H1 (cell line): ENCODE measurements around the gene SPATA4. TPM values are rescaled to one million over a fixed set of nuclear protein-coding genes. Genes with fewer than 3 reads are reported as not detected.

Experiments
- CTCF ChIA-PET: fragments of 300-600 bp; sonication (Branson Sonifier 250); formaldehyde crosslinking; loops from one replicate; lab custom pipeline; 2021; ENCODE audit not compliant: partially characterized antibody; lab: Charles Lee
- POLR2A ChIA-PET: fragments of 300-600 bp; sonication (Branson Sonifier 250); formaldehyde crosslinking; loops from one replicate; lab custom pipeline; 2021; ENCODE audit warnings: inconsistent platforms; ENCODE audit not compliant: partially characterized antibody; lab: Charles Lee
- DNase-seq, 2 experiments: peaks; one replicate each; pipeline versions ENCODE4 v3.0.0 to v3.0.0-alpha.2; 2010 to 2022; ENCODE audit warnings: low spot score in 2 of 2, low read depth in 1 of 2, mixed read lengths in 1 of 2
- FAIRE-seq: peaks from 2 replicates; lab custom pipeline; 2011; peaks lifted over from hg19 to GRCh38; lab: Jason Lieb, UNC
- H2AFZ ChIP-seq: 2 replicates; pipeline ENCODE4 v1.8.1; 2012; ENCODE audit warnings: low read length, inconsistent platforms
- H2AK5ac ChIP-seq: 2 replicates; pipeline ENCODE4 v1.6.1; 2013; ENCODE audit warnings: low read depth, low read length
- H2BK120ac ChIP-seq: replicated peaks from 2 replicates; pipeline ENCODE3; 2013; ENCODE audit warnings: low read depth, low read length, inconsistent platforms
- H2BK12ac ChIP-seq: 2 replicates; pipeline ENCODE4 v1.6.1; 2013; ENCODE audit warnings: low read depth, low read length
- H2BK15ac ChIP-seq: 2 replicates; pipeline ENCODE4 v1.6.1; 2013; ENCODE audit warnings: low read length
- H2BK20ac ChIP-seq: 2 replicates; pipeline ENCODE4 v1.6.1; 2013; ENCODE audit warnings: low read length
- H2BK5ac ChIP-seq: 2 replicates; pipeline ENCODE4 v1.6.1; 2013; ENCODE audit warnings: low read depth, low read length
- H3K14ac ChIP-seq: 2 replicates; pipeline ENCODE4 v1.6.1; 2013; ENCODE audit warnings: inconsistent platforms; ENCODE audit not compliant: insufficient read length
- H3K18ac ChIP-seq: 2 replicates; pipeline ENCODE4 v1.6.1; 2013; ENCODE audit warnings: low read length; ENCODE audit errors: extremely low read depth
- H3K23ac ChIP-seq: 2 replicates; pipeline ENCODE4 v1.6.1; 2013; ENCODE audit warnings: inconsistent platforms; ENCODE audit not compliant: insufficient read length
- H3K23me2 ChIP-seq: 2 replicates; pipeline ENCODE4 v1.6.1; 2013; ENCODE audit warnings: low read depth, low read length
- H3K27ac ChIP-seq: 2 replicates; pipeline ENCODE4 v1.6.1; 2011; ENCODE audit warnings: low read depth, low read length, inconsistent platforms
- H3K27me3 ChIP-seq, 4 experiments: replicated peaks in 1 of 4; 1 replicate in 1 of 4; 2 replicates in 3 of 4; pipeline versions ENCODE4 v1.6.1 to v1.8.1; 2011 to 2013; ENCODE audit warnings: low read length in 3 of 4, mild to moderate bottlenecking in 3 of 4, inconsistent platforms in 2 of 4, mixed read lengths in 2 of 4, moderate library complexity in 1 of 4; ENCODE audit not compliant: control insufficient read depth in 3 of 4, insufficient read depth in 3 of 4; ENCODE audit errors: extremely low read depth in 1 of 4
- H3K36me3 ChIP-seq, 4 experiments: 2 replicates each; pipeline versions ENCODE4 v1.6.1 to v1.8.1; 2011 to 2013; ENCODE audit warnings: mild to moderate bottlenecking in 4 of 4, low read length in 3 of 4, moderate library complexity in 2 of 4, control low read depth in 1 of 4, inconsistent platforms in 1 of 4; ENCODE audit not compliant: insufficient read depth in 4 of 4, control insufficient read depth in 2 of 4
- H3K4ac ChIP-seq: replicated peaks from 2 replicates; pipeline ENCODE3; 2013; ENCODE audit warnings: low read length, low read depth, mixed read lengths, inconsistent platforms; ENCODE audit not compliant: insufficient read length
- H3K4me1 ChIP-seq, 4 experiments: replicated peaks in 1 of 4; 1 replicate in 1 of 4; 2 replicates in 3 of 4; pipeline versions ENCODE4 v1.6.1 to v1.8.1; 2011 to 2013; ENCODE audit warnings: low read length in 3 of 4, inconsistent platforms in 2 of 4, mixed read lengths in 1 of 4; ENCODE audit not compliant: insufficient read depth in 4 of 4, control insufficient read depth in 3 of 4
- H3K4me2 ChIP-seq, 2 experiments: 2 replicates each; pipeline versions ENCODE4 v1.6.1 to v1.8.1; 2011 to 2013; ENCODE audit warnings: low read depth in 2 of 2, low read length in 2 of 2, control low read depth in 1 of 2, inconsistent platforms in 1 of 2, mild to moderate bottlenecking in 1 of 2; ENCODE audit not compliant: insufficient read depth in 1 of 2
- H3K4me3 ChIP-seq, 4 experiments: fragments of 200-600, 300-600 bp in 1 of 4; sonication (generic), shearing (Covaris generic), sonication (Bioruptor Twin) in 1 of 4; 2 replicates each; pipeline versions ENCODE4 v1.5.1 to v1.8.1; 2011 to 2016; ENCODE audit warnings: low read length in 4 of 4, low read depth in 3 of 4, control low read depth in 2 of 4, inconsistent platforms in 2 of 4, mild to moderate bottlenecking in 2 of 4, mixed read lengths in 1 of 4, moderate library complexity in 1 of 4; ENCODE audit not compliant: insufficient read depth in 2 of 4; ENCODE audit errors: extremely low read depth in 1 of 4
- H3K56ac ChIP-seq: replicated peaks from 2 replicates; pipeline ENCODE3; 2013; ENCODE audit warnings: low read depth, mild to moderate bottlenecking, mixed read lengths, low read length, inconsistent platforms; ENCODE audit not compliant: insufficient read length
- H3K79me1 ChIP-seq: 2 replicates; pipeline ENCODE4 v1.6.1; 2013; ENCODE audit warnings: low read depth, low read length, control low read depth
- H3K79me2 ChIP-seq, 2 experiments: 2 replicates each; pipeline versions ENCODE4 v1.6.1 to v1.8.1; 2012 to 2013; ENCODE audit warnings: low read length in 2 of 2, mild to moderate bottlenecking in 2 of 2, inconsistent platforms in 1 of 2; ENCODE audit not compliant: insufficient read depth in 2 of 2, control insufficient read depth in 1 of 2
- H3K9ac ChIP-seq, 4 experiments: replicated peaks in 1 of 4; 1 replicate in 1 of 4; 2 replicates in 3 of 4; pipeline versions ENCODE4 v1.6.1 to v1.8.1; 2011 to 2013; ENCODE audit warnings: low read depth in 3 of 4, low read length in 3 of 4, control low read depth in 2 of 4, mild to moderate bottlenecking in 2 of 4, moderate library complexity in 2 of 4, inconsistent platforms in 1 of 4; ENCODE audit errors: extremely low read depth in 1 of 4
- H3K9me3 ChIP-seq, 2 experiments: 2 replicates each; pipeline versions ENCODE4 v1.6.1 to v1.8.1; 2012 to 2013; ENCODE audit warnings: mild to moderate bottlenecking in 2 of 2, moderate library complexity in 2 of 2, control low read depth in 1 of 2, inconsistent platforms in 1 of 2, low read depth in 1 of 2, low read length in 1 of 2, mixed read lengths in 1 of 2; ENCODE audit not compliant: insufficient read depth in 2 of 2
- H4K20me1 ChIP-seq, 2 experiments: replicated peaks in 1 of 2; 2 replicates each; pipeline versions ENCODE3 to v1.8.1; 2011 to 2013; ENCODE audit warnings: inconsistent platforms in 2 of 2, low read length in 2 of 2, mild to moderate bottlenecking in 1 of 2; ENCODE audit not compliant: insufficient read depth in 2 of 2, control insufficient read depth in 1 of 2
- H4K5ac ChIP-seq: 2 replicates; pipeline ENCODE4 v1.6.1; 2013; ENCODE audit warnings: low read length, low read depth, mixed read lengths, inconsistent platforms; ENCODE audit not compliant: insufficient read length
- H4K8ac ChIP-seq: 2 replicates; pipeline ENCODE4 v1.8.0; 2013; ENCODE audit warnings: mild to moderate bottlenecking, moderate library complexity, low read length, inconsistent platforms; ENCODE audit not compliant: insufficient read depth; ENCODE audit errors: extremely low read depth
- H4K91ac ChIP-seq: replicated peaks from 2 replicates; pipeline ENCODE3; 2013; ENCODE audit warnings: low read length, mixed read lengths, inconsistent platforms; ENCODE audit not compliant: insufficient read length
- ATF2 ChIP-seq: IDR thresholded peaks from 2 replicates; pipeline ENCODE4 v1.6.1; 2012; ENCODE audit warnings: low read length, inconsistent platforms
- BRCA1 ChIP-seq: IDR thresholded peaks from 2 replicates; pipeline ENCODE4 v1.6.1; 2012; ENCODE audit warnings: low read depth, low read length, improper control_type of control experiment
- CHD2 ChIP-seq: IDR thresholded peaks from 2 replicates; pipeline ENCODE4 v1.6.1; 2012; ENCODE audit warnings: low read length, improper control_type of control experiment
- EZH2 ChIP-seq: fragments of 200-600 bp; sonication (generic); IDR thresholded peaks from 2 replicates; pipeline ENCODE4 v1.7.1; 2012; ENCODE audit warnings: low read depth, mild to moderate bottlenecking, moderate library complexity, low read length, inconsistent platforms; ENCODE audit not compliant: severe bottlenecking
- HDAC2 ChIP-seq, 2 experiments: fragments of 300-600 bp in 1 of 2; sonication (generic) in 1 of 2; IDR thresholded peaks; 2 replicates each; pipeline ENCODE4 v1.6.1; 2011 to 2012; ENCODE audit warnings: low read depth in 2 of 2, low read length in 2 of 2, mild to moderate bottlenecking in 2 of 2, moderate library complexity in 2 of 2, borderline replicate concordance in 1 of 2, inconsistent platforms in 1 of 2
- KDM5A ChIP-seq: fragments of 200-600 bp; IDR thresholded peaks from 2 replicates; pipeline ENCODE4 v1.7.1; 2012; ENCODE audit warnings: mild to moderate bottlenecking, low read length, inconsistent platforms, mixed read lengths
- POLR2A ChIP-seq, 2 experiments: IDR thresholded peaks; 1 replicate in 1 of 2; 2 replicates in 1 of 2; pipeline ENCODE4 v1.6.1; 2011; ENCODE audit warnings: low read depth in 2 of 2, low read length in 2 of 2, mild to moderate bottlenecking in 2 of 2; ENCODE audit errors: control extremely low read depth in 1 of 2
- POLR2AphosphoS5 ChIP-seq: IDR thresholded peaks from 2 replicates; pipeline ENCODE4 v1.6.1; 2011; ENCODE audit warnings: low read depth, low read length
- SIN3A ChIP-seq, 2 experiments: IDR thresholded peaks in 1 of 2; conservative IDR thresholded peaks in 1 of 2; 2 replicates each; pipeline ENCODE4 v1.6.1; 2011 to 2012; ENCODE audit warnings: low read length in 2 of 2, improper control_type of control experiment in 1 of 2, low read depth in 1 of 2, mild to moderate bottlenecking in 1 of 2
- TAF7 ChIP-seq: optimal IDR thresholded peaks from 2 replicates; pipeline ENCODE3; 2011; ENCODE audit warnings: low read depth, mild to moderate bottlenecking, inconsistent platforms, low read length, moderate library complexity, borderline replicate concordance
- TEAD4 ChIP-seq: IDR thresholded peaks from 2 replicates; pipeline ENCODE4 v1.6.1; 2012; ENCODE audit warnings: low read depth, low read length, inconsistent platforms, mixed read lengths
- USF2 ChIP-seq: IDR thresholded peaks from 2 replicates; pipeline ENCODE4 v1.6.1; 2011; ENCODE audit warnings: low read length, improper control_type of control experiment
- YY1 ChIP-seq: IDR thresholded peaks from 2 replicates; pipeline ENCODE4 v1.6.1; 2011; ENCODE audit warnings: low read depth, mild to moderate bottlenecking, low read length
- polyA plus RNA-seq, 7 experiments: library from polyadenylated mRNA; depleted of rRNA in 3 of 7; stranded (reverse) in 5 of 7; unstranded in 2 of 7; fragments of >200 nt in 5 of 7; fragments of 200-250 nt in 2 of 7; gene quantifications; 1 replicate in 5 of 7; 2 replicates in 1 of 7; 4 replicates in 1 of 7; pipeline versions ENCODE4 v1.2.1 to v1.2.3, GENCODE V29; 2011 to 2013; ENCODE audit warnings: missing spikeins in 2 of 7, mixed read lengths in 2 of 7
- total RNA-seq: library from RNA; stranded (reverse); fragmentation: NEBNext Ultra II Directional; extraction: Animal tissue kit (Norgen Biotek cat#: 25700); gene quantifications from 2 replicates; pipeline ENCODE4 v1.2.1, GENCODE V29; 2021

The SPATA4 gene
- total and polyA plus RNA-seq, 2 of the 8 experiments (the other 6 are each of a cell fraction or from before 2014, with no cell fraction given), result not detected

- CTCF ChIA-PET, result no interaction called here
- Histone ChIP-seq H4K8ac (no peak overlapping the region), H3K23ac (no peak overlapping the region), H3K27me3 (no peaks in the 10 kb centered on the region), H3K9me3 (no peaks in the 10 kb centered on the region), H2BK120ac (no peak overlapping the region), H2BK12ac (no peak overlapping the region), H2BK5ac (no peak overlapping the region), H3K4me3 (no peak overlapping the region), H4K91ac (no peak overlapping the region), H3K14ac (no peak overlapping the region), H3K9ac (no peak overlapping the region), H3K18ac (no peak overlapping the region), H2AK5ac (no peak overlapping the region), H3K4ac (no peak overlapping the region), H3K4me2 (no peak overlapping the region), H2BK20ac (no peak overlapping the region), H3K27ac (no peak overlapping the region), H3K4me1 (peaks cover 2 to 15% (median 7%) of the 10 kb centered on the region in 4 experiments; a peak in 4 of 7 replicates), H3K79me2 (no peaks in the 10 kb centered on the region), H4K5ac (no peak overlapping the region), H2AFZ (no peak overlapping the region), H3K79me1 (no peaks in the 10 kb centered on the region), H4K20me1 (no peaks in the 10 kb centered on the region), H3K23me2 (no peaks in the 10 kb centered on the region), H3K56ac (no peak overlapping the region), H2BK15ac (no peak overlapping the region), H3K36me3 (no peaks in the 10 kb centered on the region)
- DNase-seq (no peak), FAIRE-seq (no peak)
- POLR2A ChIA-PET, result no interaction called here
- TF ChIP-seq USF2 (no peak), ATF2 (no peak), BRCA1 (no peak), TEAD4 (no peak), YY1 (no peak), SIN3A (conservative IDR thresholded peaks at IDR 0.05 in 1 of 2, IDR thresholded peaks at IDR 0.05 in 1 of 2; ENCODE audit: low read depth in 1 of 2, low read length in 2 of 2) (no peak), POLR2AphosphoS5 (no peak), EZH2 (no peak), KDM5A (no peak), POLR2A (IDR thresholded peaks at IDR 0.05; ENCODE audit: control extremely low read depth in 1 of 2, low read depth in 2 of 2, low read length in 2 of 2) (no peak), CHD2 (no peak), TAF7 (no peak), HDAC2 (IDR thresholded peaks at IDR 0.05; ENCODE audit: borderline replicate concordance in 1 of 2, low read depth in 2 of 2, low read length in 2 of 2) (no peak)
These were observed 6.7 kb downstream of the SPATA4 start for GRCh38 chr4:176188654-176189053.
